ENCODE results near the gene KLHL33. TPM values are rescaled to one million over a fixed set of nuclear protein-coding genes. Genes with fewer than 3 reads are reported as not detected.

Gene KLHL33
- total RNA-seq, 6 experiments from 2014 or later = 0.06 to 0.19 (median 0.11) TPM; not detected in 1

DNA sequence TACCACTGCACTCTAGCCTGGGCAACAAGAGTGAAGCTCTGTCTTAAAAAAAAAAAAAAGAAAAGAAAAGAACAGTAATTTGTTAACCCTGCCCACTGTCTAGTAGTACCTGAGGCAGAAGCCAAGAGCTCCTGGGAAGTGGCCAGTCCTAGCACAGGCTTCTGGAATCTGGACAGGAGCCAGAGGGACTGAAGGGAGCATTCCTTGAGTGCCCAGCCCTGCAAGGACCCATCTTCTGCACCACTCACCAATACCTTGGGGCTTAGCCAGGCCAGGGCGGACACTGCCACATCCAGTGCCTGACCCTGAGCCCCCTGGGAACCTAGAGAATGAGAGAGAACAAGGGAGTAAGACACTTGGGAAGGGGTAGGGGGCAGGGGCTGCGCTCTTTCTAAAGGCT, 58.8 kb downstream of the KLHL33 start:
- peaks cover 0 to 30% (median 0%) of the 10 kb centered on the region in 4 donors for H3K4me1 ChIP-seq
- TF ChIP-seq POLR2A (IDR thresholded peaks at IDR 0.05) = no peak
- TF ChIP-seq, protein P1, sequence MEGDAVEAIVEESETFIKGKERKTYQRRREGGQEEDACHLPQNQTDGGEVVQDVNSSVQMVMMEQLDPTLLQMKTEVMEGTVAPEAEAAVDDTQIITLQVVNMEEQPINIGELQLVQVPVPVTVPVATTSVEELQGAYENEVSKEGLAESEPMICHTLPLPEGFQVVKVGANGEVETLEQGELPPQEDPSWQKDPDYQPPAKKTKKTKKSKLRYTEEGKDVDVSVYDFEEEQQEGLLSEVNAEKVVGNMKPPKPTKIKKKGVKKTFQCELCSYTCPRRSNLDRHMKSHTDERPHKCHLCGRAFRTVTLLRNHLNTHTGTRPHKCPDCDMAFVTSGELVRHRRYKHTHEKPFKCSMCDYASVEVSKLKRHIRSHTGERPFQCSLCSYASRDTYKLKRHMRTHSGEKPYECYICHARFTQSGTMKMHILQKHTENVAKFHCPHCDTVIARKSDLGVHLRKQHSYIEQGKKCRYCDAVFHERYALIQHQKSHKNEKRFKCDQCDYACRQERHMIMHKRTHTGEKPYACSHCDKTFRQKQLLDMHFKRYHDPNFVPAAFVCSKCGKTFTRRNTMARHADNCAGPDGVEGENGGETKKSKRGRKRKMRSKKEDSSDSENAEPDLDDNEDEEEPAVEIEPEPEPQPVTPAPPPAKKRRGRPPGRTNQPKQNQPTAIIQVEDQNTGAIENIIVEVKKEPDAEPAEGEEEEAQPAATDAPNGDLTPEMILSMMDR (IDR thresholded peaks at IDR 0.05) = no peak
- no CpG with 5 or more reads among the region's 2 CpGs for WGBS (ENCODE audit: insufficient coverage, low coverage, low lambda C conversion rate, missing lambda C conversion rate)
- no peak overlapping the region for H3K4me3 ChIP-seq
- H3K27ac ChIP-seq = no peak overlapping the region
- peaks cover 11 to 78% (median 49%) of the 10 kb centered on the region in 4 donors for H3K36me3 ChIP-seq
- H3K9me3 ChIP-seq = no peaks in the 10 kb centered on the region
- ATAC-seq = no peak
- no peak for DNase-seq
- intact Hi-C loops (cut with DNase I) = no loop called here
- no peaks in the 10 kb centered on the region for H3K27me3 ChIP-seq

DNA sequence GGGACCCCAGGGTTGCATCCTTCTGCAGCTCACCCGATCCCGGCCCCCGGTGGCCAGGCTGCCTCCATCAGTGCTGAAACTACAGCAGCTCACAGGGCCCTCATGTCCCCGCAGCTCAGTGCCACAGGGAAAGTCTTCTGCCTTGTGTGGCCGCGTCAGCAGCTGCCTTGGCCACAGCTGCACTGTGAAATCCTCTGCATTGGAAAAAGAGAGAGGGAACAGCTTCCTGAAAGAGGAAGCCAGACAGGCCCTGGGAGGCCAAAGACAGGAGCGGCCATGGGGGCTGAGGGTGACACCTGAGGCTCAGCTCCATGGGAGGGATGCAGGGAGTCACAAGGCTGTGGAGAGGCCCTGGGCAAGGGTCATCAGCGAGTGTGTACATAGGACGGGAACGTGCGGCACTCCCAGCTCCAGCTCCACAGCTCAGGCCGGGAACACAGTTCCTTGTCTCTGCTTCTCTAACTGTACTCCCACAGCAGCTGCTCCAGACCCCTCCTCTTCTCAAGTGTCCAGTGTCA, 59.8 kb downstream of the KLHL33 start:
- WGBS (ENCODE audit: insufficient coverage, low coverage, low lambda C conversion rate, missing lambda C conversion rate) = no CpG with 5 or more reads among the region's 12 CpGs
- peak in 2 of 3 donors; percentile 39 to 69 for DNase-seq
- Histone ChIP-seq H3K4me3 (no peak overlapping the region), H3K27ac (no peak overlapping the region), H3K27me3 (no peaks in the 10 kb centered on the region), H3K4me1 (peaks cover 0 to 30% (median 0%) of the 10 kb centered on the region in 4 donors), H3K36me3 (peaks cover 11 to 76% (median 49%) of the 10 kb centered on the region in 4 donors), H3K9me3 (no peaks in the 10 kb centered on the region)
- TF ChIP-seq, protein P1 (IDR thresholded peaks at IDR 0.05) = no peak
- TF ChIP-seq POLR2A (IDR thresholded peaks at IDR 0.05) = no peak
- ATAC-seq = peak; percentile 68 to 83 (median 75)
- intact Hi-C loops (cut with DNase I) = no loop called here

Small RNA genes lying within 50 kb of the gene (small RNA-seq; reads per million reads assigned to genes)
- gene RNA5SP382 = 1.5 to 4.3 reads per million in 2 experiments

Other genes starting within 250 kb of the KLHL33 start
- not detected for gene OR11G2, start 245.3 kb downstream of the KLHL33 start, total RNA-seq
- gene OR11H6, start 212.5 kb downstream of the KLHL33 start, total RNA-seq = not detected
- gene OR11H7, start 207.2 kb downstream of the KLHL33 start, total RNA-seq = not detected
- not detected for gene OR11H4, start 196.9 kb downstream of the KLHL33 start, total RNA-seq
- gene TTC5, start 130.2 kb downstream of the KLHL33 start, total RNA-seq = 1 to 10 TPM; 3.1 to 5.1 (median 4.2) TPM
- gene CCNB1IP1, start 102.9 kb downstream of the KLHL33 start, total RNA-seq = 10 to 100 TPM; 15.7 to 55.5 (median 24.9) TPM
- gene PARP2, start 92.5 kb downstream of the KLHL33 start, total RNA-seq = 10 to 100 TPM in 2 of 6 experiments, 1 to 10 TPM in 4; 5.5 to 10.4 (median 9.1) TPM
- gene TEP1, start 22.7 kb downstream of the KLHL33 start, total RNA-seq = 10 to 100 TPM; 10.8 to 17.6 (median 14.0) TPM
- 10 to 100 TPM; 11.2 to 43.8 (median 14.4) TPM for gene OSGEP, start 18.6 kb upstream of the KLHL33 start, total RNA-seq
- gene APEX1, start 19.1 kb upstream of the KLHL33 start, total RNA-seq = 10 to 100 TPM; 50.2 to 87.0 (median 59.8) TPM
- 10 to 100 TPM in 4 of 6 experiments, 1 to 10 TPM in 2; 7.0 to 13.8 (median 11.4) TPM for gene PIP4P1, start 25.3 kb upstream of the KLHL33 start, total RNA-seq
- gene PNP, start 33.2 kb upstream of the KLHL33 start, total RNA-seq = 10 to 100 TPM; 22.1 to 48.9 (median 30.9) TPM
- gene RNASE10, start 69.4 kb upstream of the KLHL33 start, total RNA-seq = under 1 TPM in 2 of 6 experiments, not detected in 4; 0.29 to 0.40 TPM
- not detected for gene RNASE9, start 124.9 kb upstream of the KLHL33 start, total RNA-seq
- gene RNASE11, start 151.8 kb upstream of the KLHL33 start, total RNA-seq = not detected
- gene RNASE12, start 155.2 kb upstream of the KLHL33 start, total RNA-seq = not detected
- gene OR6S1, start 205.5 kb upstream of the KLHL33 start, total RNA-seq = not detected
- 100 to 1,000 TPM; 129 to 175 (median 151) TPM for gene RNASE4, start 248.4 kb upstream of the KLHL33 start, total RNA-seq